ENCODE results near the gene GIMAP7.

GRCh38 chr7:150567871-150568301 lies 53.2 kb downstream of the GIMAP7 start:
- TF ChIP-seq EZH2 (IDR thresholded peaks at IDR 0.05; ENCODE audit: borderline replicate concordance, insufficient read depth, low read depth, low read length, poor library complexity, severe bottlenecking) (no peak), CTCF (IDR thresholded peaks at IDR 0.05) (no peak)
